Peyer's patch (tissue), 4 donors: ENCODE data around the gene PACRG. TPM values are rescaled to one million over a fixed set of nuclear protein-coding genes. Genes with fewer than 3 reads are reported as not detected.

Experiments used
- DNase-seq, 3 donors: peaks; one replicate each; pipeline ENCODE4 v3.0.0-alpha.2; 2017 to 2019
- H3K27ac ChIP-seq, 4 donors: fragments of 200-600 bp; sonication (generic); one replicate each; pipeline ENCODE4 v1.5.1; 2016 to 2019
- H3K27me3 ChIP-seq, 2 donors: fragments of 200-600 bp; sonication (generic); one replicate each; pipeline ENCODE4 v1.5.1; 2019
- H3K36me3 ChIP-seq, 3 donors: fragments of 200-600 bp; sonication (generic); one replicate each; pipeline ENCODE4 v1.5.1; 2016 to 2019
- H3K4me1 ChIP-seq, 4 donors: fragments of 200-600 bp; sonication (generic); one replicate each; pipeline ENCODE4 v1.5.1; 2016 to 2019
- H3K4me3 ChIP-seq, 4 donors: fragments of 200-600 bp; sonication (generic); 1 replicate in 3 of 4; 2 replicates in 1 of 4; pipeline ENCODE4 v1.5.1; 2016 to 2019; ENCODE audit warnings: mild to moderate bottlenecking in 1 of 4
- H3K9me3 ChIP-seq, 4 donors: fragments of 200-600 bp; sonication (generic); one replicate each; pipeline ENCODE4 v1.5.1; 2016 to 2019; ENCODE audit warnings: mild to moderate bottlenecking in 1 of 4
- CTCF ChIP-seq, 6 experiments: fragments of 450-650 bp in 4 of 6; fragments of 200-600 bp in 2 of 6; sonication (generic) in 1 of 6; IDR thresholded peaks; one replicate each; pipeline ENCODE4 v1.5.1; 2017 to 2019; ENCODE audit warnings: antibody characterized with exemption in 6 of 6, mild to moderate bottlenecking in 3 of 6, moderate library complexity in 1 of 6
- POLR2A ChIP-seq, 2 donors: fragments of 450-650 bp; IDR thresholded peaks; one replicate each; pipeline ENCODE4 v1.5.1; 2017; ENCODE audit warnings: antibody characterized with exemption in 2 of 2, mild to moderate bottlenecking in 2 of 2, moderate library complexity in 2 of 2
- total RNA-seq, 4 donors: library from RNA; depleted of rRNA; stranded (reverse); fragments of >200 nt; gene quantifications; one replicate each; pipeline ENCODE4 v1.1.0, GENCODE V29; 2016

Gene PACRG
- total RNA-seq, 4 donors from 2014 or later, result 0.76 to 2.5 TPM; not detected in 2

DNA sequence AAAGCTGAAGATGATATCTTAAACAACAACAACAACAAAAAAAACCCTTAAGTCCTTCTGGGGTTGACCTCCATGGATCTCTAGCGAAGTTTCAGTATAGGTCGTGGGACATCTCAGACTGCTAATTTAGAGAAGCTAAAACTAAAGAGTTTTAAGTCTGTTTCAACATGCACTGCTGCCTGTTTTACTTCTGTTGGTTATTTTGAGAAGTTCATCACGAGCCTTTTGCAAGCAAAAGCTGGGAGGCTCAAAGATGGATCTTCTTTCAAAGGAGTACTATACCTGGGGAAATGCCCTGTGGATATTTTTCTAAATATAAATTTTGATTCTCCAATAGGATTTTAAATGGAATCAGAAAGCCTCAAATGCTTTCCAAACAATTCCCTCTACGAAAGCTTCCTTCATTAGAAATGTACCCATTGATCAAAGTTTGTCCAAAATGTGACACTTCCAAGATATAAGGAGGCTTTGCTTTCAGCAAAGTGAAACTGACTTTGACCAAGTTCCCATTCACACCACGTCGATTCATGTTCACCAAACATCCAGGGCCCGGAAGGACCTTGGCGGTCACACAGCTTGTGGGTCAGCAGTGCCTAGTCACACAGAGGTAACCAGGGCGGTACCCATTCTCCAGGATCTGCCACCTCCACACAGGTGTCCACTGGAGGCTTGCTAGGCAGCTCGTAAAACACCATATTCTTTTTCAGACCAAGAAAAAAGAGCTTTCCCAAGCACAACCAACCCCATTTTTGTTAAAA lies 592.0 kb downstream of the PACRG start:
- Histone ChIP-seq H3K27me3 (no peaks in the 10 kb centered on the region), H3K4me1 (no peaks in the 10 kb centered on the region), H3K4me3 (no peak overlapping the region), H3K27ac (no peak overlapping the region), H3K9me3 (no peaks in the 10 kb centered on the region), H3K36me3 (no peaks in the 10 kb centered on the region)
- TF ChIP-seq POLR2A (IDR thresholded peaks at IDR 0.05) (no peak), CTCF (IDR thresholded peaks at IDR 0.05) (no peak)
- DNase-seq, result no peak

DNA sequence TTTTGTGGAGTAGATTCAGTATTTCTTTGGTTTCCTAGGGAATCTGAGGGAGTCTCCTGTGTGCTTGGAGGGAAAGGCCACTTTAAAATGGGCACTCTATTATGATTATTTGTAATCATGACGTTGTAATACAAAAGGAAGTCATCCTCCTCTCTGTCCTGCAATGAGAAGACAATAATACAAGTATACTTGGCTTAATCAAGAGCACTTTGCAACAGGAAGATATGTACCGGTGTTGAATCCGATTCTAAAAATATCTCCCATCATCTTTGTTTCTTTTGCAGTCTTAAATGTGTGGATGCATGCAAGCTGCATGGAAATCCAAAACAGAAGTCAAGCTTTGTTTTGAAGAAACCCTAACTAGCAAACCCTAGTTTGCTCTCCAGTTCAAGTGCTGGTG lies 592.6 kb downstream of the PACRG start:
- Histone ChIP-seq H3K27me3 (no peaks in the 10 kb centered on the region), H3K4me3 (no peak overlapping the region), H3K27ac (no peak overlapping the region), H3K36me3 (no peaks in the 10 kb centered on the region), H3K9me3 (no peaks in the 10 kb centered on the region), H3K4me1 (no peaks in the 10 kb centered on the region)
- TF ChIP-seq POLR2A (IDR thresholded peaks at IDR 0.05), result no peak
- no peak for TF ChIP-seq CTCF (IDR thresholded peaks at IDR 0.05)
- no peak for DNase-seq

- no peaks in the 10 kb centered on the region for H3K36me3 ChIP-seq
- no peaks in the 10 kb centered on the region for H3K9me3 ChIP-seq
- H3K27ac ChIP-seq, result no peak overlapping the region
- no peak overlapping the region for H3K4me3 ChIP-seq
- H3K27me3 ChIP-seq, result no peaks in the 10 kb centered on the region
- DNase-seq, result no peak
- H3K4me1 ChIP-seq, result no peaks in the 10 kb centered on the region
- no peak for TF ChIP-seq CTCF (IDR thresholded peaks at IDR 0.05)
- TF ChIP-seq POLR2A (IDR thresholded peaks at IDR 0.05), result no peak
Measured at GRCh38 chr6:163320804-163321203, 593.0 kb downstream of the PACRG start.

- Histone ChIP-seq H3K9me3 (no peaks in the 10 kb centered on the region), H3K36me3 (no peaks in the 10 kb centered on the region), H3K4me3 (no peak overlapping the region), H3K27ac (no peak overlapping the region), H3K27me3 (no peaks in the 10 kb centered on the region), H3K4me1 (no peaks in the 10 kb centered on the region)
- no peak for DNase-seq
- no peak for TF ChIP-seq POLR2A (IDR thresholded peaks at IDR 0.05)
- no peak for TF ChIP-seq CTCF (IDR thresholded peaks at IDR 0.05)
Measured at GRCh38 chr6:163321717-163322116, 593.9 kb downstream of the PACRG start.

GRCh38 chr6:163323274-163323673 lies 595.5 kb downstream of the PACRG start:
- Histone ChIP-seq H3K27ac (no peak overlapping the region), H3K4me3 (no peak overlapping the region), H3K36me3 (no peaks in the 10 kb centered on the region), H3K27me3 (no peaks in the 10 kb centered on the region), H3K9me3 (no peaks in the 10 kb centered on the region), H3K4me1 (no peaks in the 10 kb centered on the region)
- no peak for TF ChIP-seq CTCF (IDR thresholded peaks at IDR 0.05)
- no peak for TF ChIP-seq POLR2A (IDR thresholded peaks at IDR 0.05)
- DNase-seq, result no peak
